Measurements from ENCODE around the gene RNF212B. TPM values are rescaled to one million over a fixed set of nuclear protein-coding genes. Genes with fewer than 3 reads are reported as not detected.

Gene RNF212B
- total and polyA plus RNA-seq, 10 of the 15 experiments (the other 5 are each of a cell fraction or from before 2014, with no cell fraction given) = not detected

DNA sequence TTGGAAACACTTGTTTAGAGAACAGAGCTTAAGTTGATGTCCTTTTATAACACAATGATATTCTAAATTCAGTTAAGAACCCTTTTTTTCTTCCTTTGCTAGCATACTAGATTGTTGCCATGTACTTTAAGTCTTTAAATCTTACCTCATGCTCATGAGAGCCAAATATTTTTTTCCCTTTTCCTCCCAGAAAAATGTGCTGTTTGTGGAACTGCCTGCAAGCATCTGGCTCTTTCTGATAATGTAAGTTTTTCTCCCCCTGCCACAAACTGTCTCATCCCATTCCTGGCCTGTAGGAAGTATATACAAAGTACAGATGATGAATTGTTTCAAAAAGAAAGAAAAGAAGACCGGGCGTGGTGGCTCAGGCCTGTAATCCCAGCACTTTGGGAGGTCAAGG lies 5.3 kb downstream of the RNF212B start:
- no peak overlapping the region for H3K4me3 ChIP-seq
- ChIA-PET CTCF (interaction anchor here (0.7 to 1.1 kb wide), 2 partner anchors 57 to 433 kb away, joined by 3 read pairs; no protein-coding TSS in a partner anchor), RAD21 (ENCODE audit: unreplicated experiment) (no interaction called here), POLR2A (interaction anchor here (0.8 kb wide), 1 partner anchor 79 kb away, joined by 4 read pairs; no protein-coding TSS in a partner anchor), SMC1A (ENCODE audit: uncharacterized antibody, unreplicated experiment) (no interaction called here)
- no TSS peak for BruUV-seq (replicated peaks)
- no peak overlapping the region for H3K9ac ChIP-seq (ENCODE audit: control insufficient read depth, insufficient read depth, low read length)
- H3K4me2 ChIP-seq (ENCODE audit: control insufficient read depth, insufficient read depth) = no peak overlapping the region
- FAIRE-seq = no peak
- H3K79me2 ChIP-seq (ENCODE audit: control insufficient read depth, insufficient read depth, low read length) = no peaks in the 10 kb centered on the region
- no peaks in the 10 kb centered on the region for H3K9me3 ChIP-seq (replicated peaks; ENCODE audit: control insufficient read depth, insufficient read depth, low read length)
- intact Hi-C loops (cut with micrococcal nuclease; ENCODE audit: unreplicated experiment) (no loop called here), in situ Hi-C loops (cut with MboI) (no loop called here)
- H3K27me3 ChIP-seq (replicated peaks in 1 of 2; ENCODE audit: control insufficient read depth in 2 of 2, insufficient read depth in 2 of 2, low read length in 1 of 2) = no peaks in the 10 kb centered on the region
- WGBS (ENCODE audit: insufficient coverage, insufficient replicate concordance, low lambda C conversion rate, missing lambda C conversion rate) = 74% methylated on average over 2 of the region's 2 CpGs
- H4K20me1 ChIP-seq (ENCODE audit: control insufficient read depth, insufficient read depth) = no peaks in the 10 kb centered on the region
- TF ChIP-seq SREBF2 (IDR thresholded peaks at IDR 0.05; ENCODE audit: low read length) (no peak), CBX3 (IDR thresholded peaks at IDR 0.05; ENCODE audit: borderline replicate concordance, low read depth) (no peak), KAT2A (conservative IDR thresholded peaks at IDR 0.05; ENCODE audit: control insufficient read depth, low read depth, low read length) (no peak)
- TF ChIP-seq, protein P1, sequence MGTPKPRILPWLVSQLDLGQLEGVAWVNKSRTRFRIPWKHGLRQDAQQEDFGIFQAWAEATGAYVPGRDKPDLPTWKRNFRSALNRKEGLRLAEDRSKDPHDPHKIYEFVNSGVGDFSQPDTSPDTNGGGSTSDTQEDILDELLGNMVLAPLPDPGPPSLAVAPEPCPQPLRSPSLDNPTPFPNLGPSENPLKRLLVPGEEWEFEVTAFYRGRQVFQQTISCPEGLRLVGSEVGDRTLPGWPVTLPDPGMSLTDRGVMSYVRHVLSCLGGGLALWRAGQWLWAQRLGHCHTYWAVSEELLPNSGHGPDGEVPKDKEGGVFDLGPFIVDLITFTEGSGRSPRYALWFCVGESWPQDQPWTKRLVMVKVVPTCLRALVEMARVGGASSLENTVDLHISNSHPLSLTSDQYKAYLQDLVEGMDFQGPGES (IDR thresholded peaks at IDR 0.05) = no peak
- TF ChIP-seq, protein P2, sequence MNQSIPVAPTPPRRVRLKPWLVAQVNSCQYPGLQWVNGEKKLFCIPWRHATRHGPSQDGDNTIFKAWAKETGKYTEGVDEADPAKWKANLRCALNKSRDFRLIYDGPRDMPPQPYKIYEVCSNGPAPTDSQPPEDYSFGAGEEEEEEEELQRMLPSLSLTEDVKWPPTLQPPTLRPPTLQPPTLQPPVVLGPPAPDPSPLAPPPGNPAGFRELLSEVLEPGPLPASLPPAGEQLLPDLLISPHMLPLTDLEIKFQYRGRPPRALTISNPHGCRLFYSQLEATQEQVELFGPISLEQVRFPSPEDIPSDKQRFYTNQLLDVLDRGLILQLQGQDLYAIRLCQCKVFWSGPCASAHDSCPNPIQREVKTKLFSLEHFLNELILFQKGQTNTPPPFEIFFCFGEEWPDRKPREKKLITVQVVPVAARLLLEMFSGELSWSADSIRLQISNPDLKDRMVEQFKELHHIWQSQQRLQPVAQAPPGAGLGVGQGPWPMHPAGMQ (IDR thresholded peaks at IDR 0.05; ENCODE audit: borderline replicate concordance) = no peak
- H2AFZ ChIP-seq (ENCODE audit: control insufficient read depth, low read depth, low read length) = no peak overlapping the region
- no peaks in the 10 kb centered on the region for H3K36me3 ChIP-seq (ENCODE audit: control insufficient read depth in 2 of 2, insufficient read depth in 2 of 2, low read length in 1 of 2)
- no peaks in the 10 kb centered on the region for H3K4me1 ChIP-seq (ENCODE audit: control insufficient read depth, insufficient read depth, low read length)
- no peak for DNase-seq (ENCODE audit: low read depth, low spot score)
- no peak for ATAC-seq
- no peak overlapping the region for H3K27ac ChIP-seq (ENCODE audit: control insufficient read depth, insufficient read depth)

DNA sequence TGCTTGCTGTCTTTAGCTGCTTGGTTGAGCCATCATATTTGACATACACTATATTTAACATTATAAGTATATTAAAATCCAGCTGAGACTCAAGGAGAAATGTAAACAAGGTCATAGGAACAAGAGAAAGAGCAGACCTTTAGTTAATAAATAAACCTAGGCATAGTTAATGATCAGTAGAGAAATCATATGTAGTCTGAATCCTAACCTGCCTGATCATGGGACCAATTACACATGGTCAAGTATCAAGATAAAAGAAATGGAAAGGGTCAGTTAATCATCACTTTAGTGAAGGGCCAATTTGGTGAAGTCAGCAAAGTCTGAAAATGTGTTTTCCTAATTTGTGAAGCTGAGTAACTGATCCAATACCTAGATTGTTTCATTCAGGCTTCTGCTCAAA lies 7.5 kb downstream of the RNF212B start:
- H3K4me2 ChIP-seq (ENCODE audit: control insufficient read depth, insufficient read depth) = no peak overlapping the region
- ChIA-PET SMC1A (ENCODE audit: uncharacterized antibody, unreplicated experiment) (no interaction called here), POLR2A (interaction anchor here (1.2 to 1.6 kb wide), 2 partner anchors 14 to 75 kb away, joined by 3 to 4 read pairs; partner anchors contain the start of gene PABPN1), RAD21 (ENCODE audit: unreplicated experiment) (no interaction called here), CTCF (no interaction called here)
- ATAC-seq (no peak; the same call in 2 of the 3 replicates), FAIRE-seq (no peak), DNase-seq (ENCODE audit: low read depth, low spot score) (no peak)
- no peak overlapping the region for H3K4me3 ChIP-seq
- H3K27me3 ChIP-seq (replicated peaks in 1 of 2; ENCODE audit: control insufficient read depth in 2 of 2, insufficient read depth in 2 of 2, low read length in 1 of 2) = no peaks in the 10 kb centered on the region
- no peaks in the 10 kb centered on the region for H3K9me3 ChIP-seq (replicated peaks; ENCODE audit: control insufficient read depth, insufficient read depth, low read length)
- in situ Hi-C loops (cut with MboI) = no loop called here
- H4K20me1 ChIP-seq (ENCODE audit: control insufficient read depth, insufficient read depth) = no peaks in the 10 kb centered on the region
- intact Hi-C loops (cut with micrococcal nuclease; ENCODE audit: unreplicated experiment) = no loop called here
- H3K9ac ChIP-seq (ENCODE audit: control insufficient read depth, insufficient read depth, low read length) = no peak overlapping the region
- TF ChIP-seq ZSCAN29 (IDR thresholded peaks at IDR 0.05) (no peak), CHD4 (IDR thresholded peaks at IDR 0.05) (no peak), KAT2A (conservative IDR thresholded peaks at IDR 0.05; ENCODE audit: control insufficient read depth, low read depth, low read length) (no peak), ZNF24 (IDR thresholded peaks at IDR 0.05) (peak; percentile 19; the same call in 1 of the 2 replicates), SMAD5 (IDR thresholded peaks at IDR 0.05; ENCODE audit: low read depth) (no peak)
- no TSS peak for BruUV-seq (replicated peaks)
- H2AFZ ChIP-seq (ENCODE audit: control insufficient read depth, low read depth, low read length) = no peak overlapping the region
- H3K27ac ChIP-seq (ENCODE audit: control insufficient read depth, insufficient read depth) = no peak overlapping the region
- H3K4me1 ChIP-seq (ENCODE audit: control insufficient read depth, insufficient read depth, low read length) = no peaks in the 10 kb centered on the region
- H3K79me2 ChIP-seq (ENCODE audit: control insufficient read depth, insufficient read depth, low read length) = no peaks in the 10 kb centered on the region
- no peaks in the 10 kb centered on the region for H3K36me3 ChIP-seq (ENCODE audit: control insufficient read depth in 2 of 2, insufficient read depth in 2 of 2, low read length in 1 of 2)

Data from GM12878 (cell line).